Heart left ventricle (tissue), 13 donors: Measurements from ENCODE around the gene DNAL1.

Experiments used
- POLR2A ChIP-seq, 2 donors: fragments of 450-650 bp; IDR thresholded peaks; one replicate each; pipeline ENCODE4 v1.6.1; 2017; ENCODE audit warnings: antibody characterized with exemption in 2 of 2, mild to moderate bottlenecking in 2 of 2, moderate library complexity in 2 of 2
- TF ChIP-seq, protein P1 (sequence below), 12 donors: fragments of 200-600 bp; sonication (generic) in 4 of 12; IDR thresholded peaks; one replicate each; pipeline versions ENCODE4 v1.5.0 to v1.8.0; 2018 to 2022; ENCODE audit warnings: antibody characterized with exemption in 12 of 12, mild to moderate bottlenecking in 5 of 12
- donor health status: ischemic (EF 13 %, LVEDD 7.1; RV severe dilation, severe dysfunction).
- donor health status: DM: no; HTN: yes; CAD: no.
- donor health status: DM: no; HTN: no; CAD: no.
- donor health status: ischemic (EF 25% LVEDD 6.9; RV normal size, moderate dysfunction).
- donor health status: ischemic (EF 25% LVEDD 5.7; RV mildly dilated, moderate dysfunction).
- donor health status: ischemic (EF 35%, LVEDD 5.7; RV mildly dilated, moderate dysfunction).
- donor health status: nonischemic (EF 11% LVEDD 7.7; RV severe dilation, severe dysfunction).
- donor health status: DM: yes; HTN: yes; CAD: no.
- donor health status: PGD.
- donor health status: ischemic (EF 29% LVEDD 5.4; RV normal size, mild dysfunction).
- donor health status: nonischemic (EF 23%, LVEDD 6.1; RV moderate dilation, normal function).

DNA sequence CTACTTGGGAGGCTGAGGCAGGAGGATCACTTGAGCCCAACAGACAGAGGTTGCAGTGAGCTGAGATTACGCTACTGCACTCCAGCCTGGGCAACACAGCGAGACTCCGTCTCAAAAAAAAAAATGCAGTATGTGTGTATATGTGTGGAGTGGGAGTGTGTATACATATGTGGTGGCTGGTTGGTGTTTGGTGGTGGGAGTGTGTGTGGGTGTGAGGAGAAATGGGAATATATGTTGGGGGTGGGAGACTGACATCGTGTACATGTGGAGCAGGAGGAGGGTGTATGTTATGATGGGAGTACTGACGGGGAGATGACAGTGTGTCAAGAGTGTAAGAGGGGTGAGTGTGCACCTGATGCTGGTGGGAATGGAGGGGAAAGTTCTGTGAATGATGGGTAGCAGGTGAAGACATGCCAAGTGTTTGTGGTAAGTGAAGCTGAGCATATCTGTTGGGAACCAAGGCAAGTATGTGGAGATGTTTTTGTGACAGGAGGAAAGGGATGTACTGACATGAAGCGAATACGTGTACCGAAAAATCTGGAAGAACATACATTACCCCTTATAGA lies 65.2 kb downstream of the DNAL1 start:
- TF ChIP-seq, protein P1, sequence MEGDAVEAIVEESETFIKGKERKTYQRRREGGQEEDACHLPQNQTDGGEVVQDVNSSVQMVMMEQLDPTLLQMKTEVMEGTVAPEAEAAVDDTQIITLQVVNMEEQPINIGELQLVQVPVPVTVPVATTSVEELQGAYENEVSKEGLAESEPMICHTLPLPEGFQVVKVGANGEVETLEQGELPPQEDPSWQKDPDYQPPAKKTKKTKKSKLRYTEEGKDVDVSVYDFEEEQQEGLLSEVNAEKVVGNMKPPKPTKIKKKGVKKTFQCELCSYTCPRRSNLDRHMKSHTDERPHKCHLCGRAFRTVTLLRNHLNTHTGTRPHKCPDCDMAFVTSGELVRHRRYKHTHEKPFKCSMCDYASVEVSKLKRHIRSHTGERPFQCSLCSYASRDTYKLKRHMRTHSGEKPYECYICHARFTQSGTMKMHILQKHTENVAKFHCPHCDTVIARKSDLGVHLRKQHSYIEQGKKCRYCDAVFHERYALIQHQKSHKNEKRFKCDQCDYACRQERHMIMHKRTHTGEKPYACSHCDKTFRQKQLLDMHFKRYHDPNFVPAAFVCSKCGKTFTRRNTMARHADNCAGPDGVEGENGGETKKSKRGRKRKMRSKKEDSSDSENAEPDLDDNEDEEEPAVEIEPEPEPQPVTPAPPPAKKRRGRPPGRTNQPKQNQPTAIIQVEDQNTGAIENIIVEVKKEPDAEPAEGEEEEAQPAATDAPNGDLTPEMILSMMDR (IDR thresholded peaks at IDR 0.05): no peak
- no peak for TF ChIP-seq POLR2A (IDR thresholded peaks at IDR 0.05)
